ENCODE measurements around the gene CLSTN2. TPM values are rescaled to one million over a fixed set of nuclear protein-coding genes. Genes with fewer than 3 reads are reported as not detected.

CLSTN2 gene
- total and polyA plus RNA-seq, 4 donors = 0.13 to 20.6 (median 9.1) TPM

GRCh38 chr3:140501061-140501769 lies 566.2 kb downstream of the CLSTN2 start:
- H3K36me3 ChIP-seq (ENCODE audit: control insufficient read depth in 1 of 2, insufficient read depth in 2 of 2, low read length in 1 of 2) = no peaks in the 10 kb centered on the region
- WGBS, 2 donors = 83 to 85% methylated on average over 4 of the region's 4 CpGs
- intact Hi-C loops (cut with DNase I) = no loop called here
- no peak for ATAC-seq (ENCODE audit: low FRiP score)
- H3K4me3 ChIP-seq (ENCODE audit: low read length in 2 of 2) = no peak overlapping the region
- no peaks in the 10 kb centered on the region for H3K4me1 ChIP-seq (ENCODE audit: control insufficient read depth in 1 of 2, insufficient read depth in 2 of 2, low read length in 2 of 2)
- no peaks in the 10 kb centered on the region for H3K9me3 ChIP-seq (ENCODE audit: control insufficient read depth, low read length)
- H3K27ac ChIP-seq (ENCODE audit: low read depth in 1 of 2, low read length in 2 of 2) = no peak overlapping the region
- no peak for DNase-seq
- H3K27me3 ChIP-seq (ENCODE audit: control insufficient read depth in 1 of 2, insufficient read depth in 2 of 2, low read length in 1 of 2) = no peaks in the 10 kb centered on the region

GRCh38 chr3:140501770-140502364 lies 566.9 kb downstream of the CLSTN2 start:
- intact Hi-C loops (cut with DNase I) = no loop called here
- ATAC-seq (ENCODE audit: low FRiP score) (no peak), DNase-seq (no peak)
- no peaks in the 10 kb centered on the region for H3K36me3 ChIP-seq (ENCODE audit: control insufficient read depth in 1 of 2, insufficient read depth in 2 of 2, low read length in 1 of 2)
- no peak overlapping the region for H3K4me3 ChIP-seq (ENCODE audit: low read length in 2 of 2)
- no peaks in the 10 kb centered on the region for H3K27me3 ChIP-seq (ENCODE audit: control insufficient read depth in 1 of 2, insufficient read depth in 2 of 2, low read length in 1 of 2)
- no peak overlapping the region for H3K27ac ChIP-seq (ENCODE audit: low read depth in 1 of 2, low read length in 2 of 2)
- no peaks in the 10 kb centered on the region for H3K4me1 ChIP-seq (ENCODE audit: control insufficient read depth in 1 of 2, insufficient read depth in 2 of 2, low read length in 2 of 2)
- H3K9me3 ChIP-seq (ENCODE audit: control insufficient read depth, low read length) = no peaks in the 10 kb centered on the region

GRCh38 chr3:140505213-140505612 lies 570.2 kb downstream of the CLSTN2 start:
- WGBS, 2 donors = 19 to 42% methylated on average over 3 of the region's 3 CpGs
- intact Hi-C loops (cut with DNase I) = no loop called here
- H3K27ac ChIP-seq (ENCODE audit: low read depth in 1 of 2, low read length in 2 of 2) = no peak overlapping the region
- H3K4me3 ChIP-seq (ENCODE audit: low read length in 2 of 2) = no peak overlapping the region
- no peaks in the 10 kb centered on the region for H3K36me3 ChIP-seq (ENCODE audit: control insufficient read depth in 1 of 2, insufficient read depth in 2 of 2, low read length in 1 of 2)
- DNase-seq = no peak
- ATAC-seq (ENCODE audit: low FRiP score) = no peak
- H3K9me3 ChIP-seq (ENCODE audit: control insufficient read depth, low read length) = peaks cover 1% of the 10 kb centered on the region
- no peaks in the 10 kb centered on the region for H3K27me3 ChIP-seq (ENCODE audit: control insufficient read depth in 1 of 2, insufficient read depth in 2 of 2, low read length in 1 of 2)
- H3K4me1 ChIP-seq (ENCODE audit: control insufficient read depth in 1 of 2, insufficient read depth in 2 of 2, low read length in 2 of 2) = no peaks in the 10 kb centered on the region

GRCh38 chr3:140505876-140506275 lies 570.9 kb downstream of the CLSTN2 start:
- Histone ChIP-seq H3K4me1 (ENCODE audit: control insufficient read depth in 1 of 2, insufficient read depth in 2 of 2, low read length in 2 of 2) (no peaks in the 10 kb centered on the region), H3K4me3 (ENCODE audit: low read length in 2 of 2) (no peak overlapping the region), H3K9me3 (ENCODE audit: control insufficient read depth, low read length) (peaks cover 1% of the 10 kb centered on the region), H3K36me3 (ENCODE audit: control insufficient read depth in 1 of 2, insufficient read depth in 2 of 2, low read length in 1 of 2) (no peaks in the 10 kb centered on the region), H3K27me3 (ENCODE audit: control insufficient read depth in 1 of 2, insufficient read depth in 2 of 2, low read length in 1 of 2) (no peaks in the 10 kb centered on the region), H3K27ac (ENCODE audit: low read depth in 1 of 2, low read length in 2 of 2) (no peak overlapping the region)
- intact Hi-C loops (cut with DNase I) = no loop called here
- DNase-seq (no peak), ATAC-seq (ENCODE audit: low FRiP score) (no peak)
- 55 to 69% methylated on average over 4 of the region's 4 CpGs for WGBS, 2 donors

GRCh38 chr3:140508550-140508949 lies 573.6 kb downstream of the CLSTN2 start:
- Histone ChIP-seq H3K27me3 (ENCODE audit: control insufficient read depth in 1 of 2, insufficient read depth in 2 of 2, low read length in 1 of 2) (no peaks in the 10 kb centered on the region), H3K27ac (ENCODE audit: low read depth in 1 of 2, low read length in 2 of 2) (no peak overlapping the region), H3K4me1 (ENCODE audit: control insufficient read depth in 1 of 2, insufficient read depth in 2 of 2, low read length in 2 of 2) (no peaks in the 10 kb centered on the region), H3K4me3 (ENCODE audit: low read length in 2 of 2) (no peak overlapping the region), H3K36me3 (ENCODE audit: control insufficient read depth in 1 of 2, insufficient read depth in 2 of 2, low read length in 1 of 2) (no peaks in the 10 kb centered on the region), H3K9me3 (ENCODE audit: control insufficient read depth, low read length) (peaks cover 1% of the 10 kb centered on the region)
- no peak for DNase-seq
- WGBS, 2 donors = 70 to 76% methylated on average over 3 of the region's 3 CpGs
- intact Hi-C loops (cut with DNase I) = no loop called here
- ATAC-seq (ENCODE audit: low FRiP score) = no peak

GRCh38 chr3:140509534-140509933 lies 574.5 kb downstream of the CLSTN2 start:
- Histone ChIP-seq H3K36me3 (ENCODE audit: control insufficient read depth in 1 of 2, insufficient read depth in 2 of 2, low read length in 1 of 2) (no peaks in the 10 kb centered on the region), H3K27ac (ENCODE audit: low read depth in 1 of 2, low read length in 2 of 2) (no peak overlapping the region), H3K9me3 (ENCODE audit: control insufficient read depth, low read length) (peaks cover 1% of the 10 kb centered on the region), H3K4me1 (ENCODE audit: control insufficient read depth in 1 of 2, insufficient read depth in 2 of 2, low read length in 2 of 2) (no peaks in the 10 kb centered on the region), H3K4me3 (ENCODE audit: low read length in 2 of 2) (no peak overlapping the region), H3K27me3 (ENCODE audit: control insufficient read depth in 1 of 2, insufficient read depth in 2 of 2, low read length in 1 of 2) (no peaks in the 10 kb centered on the region)
- ATAC-seq (ENCODE audit: low FRiP score) (no peak), DNase-seq (no peak)
- 30 to 45% methylated on average over 2 of the region's 2 CpGs for WGBS, 2 donors
- intact Hi-C loops (cut with DNase I) = no loop called here

GRCh38 chr3:140510303-140510861 lies 575.4 kb downstream of the CLSTN2 start:
- ATAC-seq (ENCODE audit: low FRiP score) (no peak), DNase-seq (no peak)
- Histone ChIP-seq H3K27ac (ENCODE audit: low read depth in 1 of 2, low read length in 2 of 2) (no peak overlapping the region), H3K4me3 (ENCODE audit: low read length in 2 of 2) (no peak overlapping the region), H3K27me3 (ENCODE audit: control insufficient read depth in 1 of 2, insufficient read depth in 2 of 2, low read length in 1 of 2) (no peaks in the 10 kb centered on the region), H3K4me1 (ENCODE audit: control insufficient read depth in 1 of 2, insufficient read depth in 2 of 2, low read length in 2 of 2) (no peaks in the 10 kb centered on the region), H3K9me3 (ENCODE audit: control insufficient read depth, low read length) (peaks cover 1% of the 10 kb centered on the region), H3K36me3 (ENCODE audit: control insufficient read depth in 1 of 2, insufficient read depth in 2 of 2, low read length in 1 of 2) (no peaks in the 10 kb centered on the region)
- WGBS, 2 donors = 11 to 26% methylated on average over 6 of the region's 6 CpGs
- intact Hi-C loops (cut with DNase I) = no loop called here

- Histone ChIP-seq H3K27me3 (ENCODE audit: control insufficient read depth in 1 of 2, insufficient read depth in 2 of 2, low read length in 1 of 2) (peaks cover 0 to 3% of the 10 kb centered on the region in 2 donors), H3K4me3 (ENCODE audit: low read length in 2 of 2) (no peak overlapping the region), H3K27ac (ENCODE audit: low read depth in 1 of 2, low read length in 2 of 2) (no peak overlapping the region), H3K36me3 (ENCODE audit: control insufficient read depth in 1 of 2, insufficient read depth in 2 of 2, low read length in 1 of 2) (no peaks in the 10 kb centered on the region), H3K4me1 (ENCODE audit: control insufficient read depth in 1 of 2, insufficient read depth in 2 of 2, low read length in 2 of 2) (no peaks in the 10 kb centered on the region), H3K9me3 (ENCODE audit: control insufficient read depth, low read length) (peaks cover 13% of the 10 kb centered on the region)
- no peak for DNase-seq
- intact Hi-C loops (cut with DNase I) = no loop called here
- 68 to 79% methylated on average over 10 of the region's 10 CpGs for WGBS, 2 donors
- no peak for ATAC-seq (ENCODE audit: low FRiP score)
Observed at GRCh38 chr3:140521751-140522445, 586.9 kb downstream of the CLSTN2 start.
